A673 (cell line): ENCODE data around the gene HLA-G. TPM values are rescaled to one million over a fixed set of nuclear protein-coding genes. Genes with fewer than 3 reads are reported as not detected.

ENCODE experiments used
- BruUV-seq: library from RNA; stranded (reverse); fragments of 400-500 nt; replicated peaks from 2 replicates; lab custom pipeline; 2021; lab: Mats Ljungman, UMichigan
- CTCF ChIA-PET: fragments of 300-600 bp; sonication (Branson Sonifier 250); formaldehyde crosslinking; loops from one replicate; lab custom pipeline; 2022; ENCODE audit warnings: antibody characterized with exemption; lab: Charles Lee
- POLR2A ChIA-PET: fragments of 300-600 bp; sonication (Branson Sonifier 250); formaldehyde crosslinking; loops from one replicate; lab custom pipeline; 2022; ENCODE audit warnings: antibody characterized with exemption; ENCODE audit not compliant: low non-redundant PET; lab: Charles Lee
- DNase-seq: peaks from one replicate; pipeline ENCODE4 v3.0.0-alpha.2; 2015; ENCODE audit warnings: low spot score
- H3K27ac ChIP-seq: fragments of 200-600 bp; sonication (generic); 2 replicates; pipeline ENCODE4 v1.5.1; 2016; ENCODE audit warnings: mixed run types, low read depth, mild to moderate bottlenecking, mixed read lengths, antibody characterized with exemption, low read length; ENCODE audit not compliant: poor library complexity, severe bottlenecking
- H3K27me3 ChIP-seq: fragments of 200-600 bp; sonication (generic); replicated peaks from 2 replicates; pipeline ENCODE4 v1.6.1; 2017; ENCODE audit warnings: mixed run types, low read depth, mild to moderate bottlenecking, mixed read lengths, antibody characterized with exemption, low read length; ENCODE audit not compliant: insufficient read depth, poor library complexity
- H3K36me3 ChIP-seq: fragments of 200-600 bp; sonication (generic); 2 replicates; pipeline ENCODE4 v1.6.1; 2016; ENCODE audit warnings: mixed run types, mild to moderate bottlenecking, mixed read lengths, antibody characterized with exemption, low read length; ENCODE audit not compliant: insufficient read depth, poor library complexity, severe bottlenecking
- H3K4me1 ChIP-seq: fragments of 200-600 bp; sonication (generic); 2 replicates; pipeline ENCODE4 v1.6.1; 2017; ENCODE audit warnings: mixed run types, mild to moderate bottlenecking, mixed read lengths, antibody characterized with exemption, low read length; ENCODE audit not compliant: insufficient read depth, poor library complexity, severe bottlenecking
- H3K4me3 ChIP-seq: fragments of 200-600 bp; sonication (generic); 2 replicates; pipeline ENCODE4 v1.5.1; 2016; ENCODE audit warnings: low read depth, mixed run types, mild to moderate bottlenecking, mixed read lengths, low read length; ENCODE audit not compliant: poor library complexity, severe bottlenecking
- H3K9me3 ChIP-seq: fragments of 200-600 bp; sonication (generic); 2 replicates; pipeline ENCODE4 v1.6.1; 2016; ENCODE audit warnings: mixed run types, low read depth, mild to moderate bottlenecking, mixed read lengths, antibody characterized with exemption, low read length; ENCODE audit not compliant: poor library complexity, severe bottlenecking
- CTCF ChIP-seq: fragments of 300-800, 200-600 bp; sonication (generic); conservative IDR thresholded peaks from 2 replicates; pipeline ENCODE4 v1.5.1; 2017; ENCODE audit warnings: low read depth, mild to moderate bottlenecking, antibody characterized with exemption, low read length, moderate library complexity, mixed read lengths
- EZH2 ChIP-seq: fragments of 200-600 bp; sonication (generic); IDR thresholded peaks from 2 replicates; pipeline ENCODE4 v1.6.1; 2017; ENCODE audit warnings: borderline replicate concordance, low read depth, mild to moderate bottlenecking, mixed read lengths, antibody characterized with exemption, low read length; ENCODE audit not compliant: poor library complexity, severe bottlenecking
- intact Hi-C: fragments of 100-400 bp; cut with micrococcal nuclease; formaldehyde crosslinking; loops from one replicate; pipeline ENCODE4 v1.10.0; 2022; ENCODE audit not compliant: unreplicated experiment
- total RNA-seq: library from RNA; stranded (reverse); gene quantifications from 2 replicates; pipeline ENCODE4 v1.2.3, GENCODE V29; 2021

The HLA-G gene
- total RNA-seq, 1 experiment from 2014 or later = not detected

- DNase-seq = no peak
- no peaks in the 10 kb centered on the region for H3K4me1 ChIP-seq
- H3K27ac ChIP-seq = no peak overlapping the region
- intact Hi-C loops = no loop called here
- ChIA-PET POLR2A (no interaction called here), CTCF (no interaction called here)
- no peak for TF ChIP-seq EZH2
- no peak for TF ChIP-seq CTCF
- no TSS peak for BruUV-seq
- no peak overlapping the region for H3K4me3 ChIP-seq
- peaks cover 9% of the 10 kb centered on the region for H3K27me3 ChIP-seq
- no peaks in the 10 kb centered on the region for H3K9me3 ChIP-seq
- H3K36me3 ChIP-seq = no peaks in the 10 kb centered on the region
Measured at GRCh38 chr6:29814379-29815117, 13.1 kb upstream of the HLA-G start.

DNA sequence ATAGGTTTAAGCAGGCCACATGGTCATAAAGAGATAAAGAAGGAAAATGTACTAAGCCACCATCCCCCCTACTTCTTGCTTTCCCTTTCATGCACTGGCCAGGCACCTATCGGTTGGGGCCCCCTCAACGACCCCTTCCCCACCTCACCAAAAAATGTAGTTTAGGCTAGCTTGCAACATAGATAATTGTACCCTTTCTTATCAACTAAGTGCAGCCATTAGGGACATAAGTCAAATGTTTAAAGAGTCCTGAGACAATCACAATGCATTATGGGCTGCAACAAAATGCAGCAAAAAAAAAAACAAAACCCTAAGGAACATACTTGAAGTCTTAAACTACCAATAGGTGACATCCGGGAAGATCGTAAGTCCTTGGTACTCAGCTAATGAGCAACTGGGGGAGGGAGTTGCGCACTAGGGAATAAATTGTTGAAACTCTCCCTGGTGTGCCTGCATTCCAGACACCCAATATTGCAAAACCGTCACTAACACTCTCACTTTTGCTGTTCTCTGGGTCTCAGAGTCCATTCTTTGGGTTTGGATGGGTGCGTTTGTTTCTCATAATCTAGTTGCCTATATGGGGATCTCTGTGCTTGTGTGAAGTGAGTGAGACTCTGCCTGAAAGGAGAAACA, 12.4 kb upstream of the HLA-G start:
- no TSS peak for BruUV-seq
- Histone ChIP-seq H3K27ac (no peak overlapping the region), H3K36me3 (no peaks in the 10 kb centered on the region), H3K4me3 (no peak overlapping the region), H3K4me1 (no peaks in the 10 kb centered on the region), H3K27me3 (peaks cover 2% of the 10 kb centered on the region), H3K9me3 (no peaks in the 10 kb centered on the region)
- ChIA-PET CTCF (no interaction called here), POLR2A (no interaction called here)
- TF ChIP-seq EZH2 = no peak
- no peak for TF ChIP-seq CTCF
- intact Hi-C loops = no loop called here
- DNase-seq = no peak

DNA sequence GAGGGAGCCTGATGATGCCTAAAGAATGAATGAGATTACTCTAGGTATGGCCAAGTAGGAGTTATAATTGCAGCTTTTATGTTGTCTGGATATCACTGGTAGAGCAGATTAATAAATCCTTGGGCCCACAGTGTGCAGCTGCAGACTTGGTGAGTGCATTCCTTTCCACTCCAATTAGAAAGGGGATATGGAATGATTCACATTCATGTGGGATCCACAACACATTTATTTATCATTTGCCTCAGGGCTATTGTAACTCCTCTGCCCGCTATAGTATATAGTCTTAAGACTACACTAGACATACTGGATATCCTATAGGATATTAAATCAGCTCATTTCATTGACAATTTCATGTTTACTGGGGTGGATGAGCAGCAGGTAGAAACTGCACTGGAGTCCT, 11.6 kb upstream of the HLA-G start:
- no peaks in the 10 kb centered on the region for H3K27me3 ChIP-seq
- no peak overlapping the region for H3K27ac ChIP-seq
- H3K4me3 ChIP-seq = no peak overlapping the region
- intact Hi-C loops = no loop called here
- H3K9me3 ChIP-seq = no peaks in the 10 kb centered on the region
- no peak for DNase-seq
- BruUV-seq = no TSS peak
- no peaks in the 10 kb centered on the region for H3K4me1 ChIP-seq
- TF ChIP-seq CTCF (no peak), EZH2 (no peak)
- CTCF ChIA-PET = no interaction called here
- H3K36me3 ChIP-seq = no peaks in the 10 kb centered on the region
- POLR2A ChIA-PET = no interaction called here
